Measurements from ENCODE around the gene HMG20A.

The HMG20A gene

GRCh38 chr15:77436822-77437221 lies 16.1 kb downstream of the HMG20A start:
- no peak for DNase-seq

- no peak for DNase-seq
These were observed 16.6 kb downstream of the HMG20A start for GRCh38 chr15:77437264-77437663.

GRCh38 chr15:77440378-77440999 lies 19.8 kb downstream of the HMG20A start:
- no peak for DNase-seq

- DNase-seq: no peak
These were observed 26.2 kb downstream of the HMG20A start for GRCh38 chr15:77446840-77447390.

GRCh38 chr15:77454265-77454664 lies 33.6 kb downstream of the HMG20A start:
- DNase-seq: no peak

- no peak for DNase-seq
These were observed 34.3 kb downstream of the HMG20A start for GRCh38 chr15:77454951-77455350.

- DNase-seq: no peak
These were observed 35.1 kb downstream of the HMG20A start for GRCh38 chr15:77455696-77456321.

- DNase-seq: no peak
These were observed 36.1 kb downstream of the HMG20A start for GRCh38 chr15:77456746-77457145.

GRCh38 chr15:77457191-77457904 lies 36.7 kb downstream of the HMG20A start:
- DNase-seq: no peak

- no peak for DNase-seq
These were observed 37.2 kb downstream of the HMG20A start for GRCh38 chr15:77457905-77458265.

- DNase-seq: no peak
These were observed 38.3 kb downstream of the HMG20A start for GRCh38 chr15:77459031-77459430.

GRCh38 chr15:77461486-77461885 lies 40.8 kb downstream of the HMG20A start:
- DNase-seq: no peak

- no peak for DNase-seq
These were observed 43.6 kb downstream of the HMG20A start for GRCh38 chr15:77464129-77464865.

GRCh38 chr15:77466521-77466920 lies 45.8 kb downstream of the HMG20A start:
- no peak for DNase-seq

GRCh38 chr15:77468896-77469295 lies 48.2 kb downstream of the HMG20A start:
- no peak for DNase-seq

GRCh38 chr15:77470235-77470634 lies 49.5 kb downstream of the HMG20A start:
- DNase-seq: no peak

- no peak for DNase-seq
These were observed 52.6 kb downstream of the HMG20A start for GRCh38 chr15:77473328-77473727.

- no peak for DNase-seq
These were observed 53.8 kb downstream of the HMG20A start for GRCh38 chr15:77474310-77474988.

- no peak for DNase-seq
These were observed 54.3 kb downstream of the HMG20A start for GRCh38 chr15:77475001-77475400.

GRCh38 chr15:77475898-77476297 lies 55.2 kb downstream of the HMG20A start:
- DNase-seq: no peak

GRCh38 chr15:77476995-77477394 lies 56.3 kb downstream of the HMG20A start:
- DNase-seq: no peak

- no peak for DNase-seq
These were observed 57.4 kb downstream of the HMG20A start for GRCh38 chr15:77478051-77478450.

- DNase-seq: no peak
These were observed 58.3 kb downstream of the HMG20A start for GRCh38 chr15:77479015-77479414.

All from activated effector memory CD4-positive, alpha-beta T cell treated with anti-CD3 and anti-CD28 coated beads, Interleukin-2, amount 50 U/mL, for 16 hours (primary cell).